ENCODE results near the gene ZSWIM4. TPM values are rescaled to one million over a fixed set of nuclear protein-coding genes. Genes with fewer than 3 reads are reported as not detected.

The ZSWIM4 gene
- total and polyA plus RNA-seq, 2 experiments from 2014 or later = 5.4 to 42.3 TPM

GRCh38 chr19:13881251-13881691 lies 86.0 kb downstream of the ZSWIM4 start:
- no peaks in the 10 kb centered on the region for H3K9me2 ChIP-seq (ENCODE audit: insufficient read depth)
- H3K27ac ChIP-seq (ENCODE audit: low read depth) = peak overlapping the region; percentile 87; the same call in 1 of the 2 replicates
- Mint-ChIP-seq H3K27ac (peak overlapping the region; percentile 78), H3K4me3 (peak overlapping the region; percentile 17; the same call in 2 of the 3 replicates), H3K27me3 (ENCODE audit: insufficient read depth, low read depth, poor library complexity) (peaks cover 6% of the 10 kb centered on the region), H3K4me1 (peaks cover 26% of the 10 kb centered on the region), H3K9me3 (no peaks in the 10 kb centered on the region), H3K36me3 (ENCODE audit: low read depth) (no peaks in the 10 kb centered on the region)
- H2AFZ ChIP-seq = peak overlapping the region; percentile 52; the same call in 1 of the 2 replicates
- H3F3A ChIP-seq (replicated peaks; ENCODE audit: low read depth) = peaks cover 8% of the 10 kb centered on the region
- ATAC-seq = peak; percentile 62
- peaks cover 19% of the 10 kb centered on the region for H3K4me1 ChIP-seq (ENCODE audit: insufficient read depth)
- no peaks in the 10 kb centered on the region for H4K20me1 ChIP-seq (replicated peaks; ENCODE audit: insufficient read depth)
- peak overlapping the region; percentile 50; the same call in 1 of the 2 replicates for H3K4me3 ChIP-seq
- H3K4me2 ChIP-seq = peak overlapping the region; percentile 80
- peaks cover 15% of the 10 kb centered on the region for H3K27me3 ChIP-seq (ENCODE audit: insufficient read depth)
- TF ChIP-seq CTCF (conservative IDR thresholded peaks at IDR 0.05; ENCODE audit: low read depth in 2 of 2) (0 out of 4 replicates have a peak, but pooled peaks of 1 of the 2 experiments have one; percentile 13), ZNF114 (CRISPR knock-in tag; IDR thresholded peaks at IDR 0.05) (no peak)
- H3K79me2 ChIP-seq (replicated peaks; ENCODE audit: insufficient read depth) = no peaks in the 10 kb centered on the region
- H3K36me3 ChIP-seq (ENCODE audit: insufficient read depth) = no peaks in the 10 kb centered on the region
- DNase-seq (ENCODE audit: low spot score) = peak; percentile 80

MicroRNAs encoded within 50 kb of the gene (microRNA counts, 767-probe panel; counts per million panel counts)
- microRNA hsa-miR-181c-5p = not detected
- microRNA hsa-miR-23a-3p = 5,939 counts per million, percentile 27 among the panel's probes with 10 or more counts
- microRNA hsa-miR-24-3p = not detected
- not detected for microRNA hsa-miR-27a-3p

Small RNAs within 50 kb of the gene (microRNA-seq; reads per million reads assigned to microRNA genes)
- gene MIR181C (30.1 reads per million, percentile 48 among the genes with 10 or more reads in this experiment), gene MIR181D (39.9 reads per million, percentile 52 among the genes with 10 or more reads in this experiment)

Small RNAs within 50 kb of the gene (small RNA-seq; reads per million reads assigned to genes)
- 3.2 reads per million, percentile 89 among the genes with 10 or more reads in this experiment for gene MIR181C (ENCODE audit: low replicate concordance)
- gene MIR181D (ENCODE audit: low replicate concordance) = 2.4 reads per million, percentile 84 among the genes with 10 or more reads in this experiment
- not detected for gene RN7SL619P (ENCODE audit: low replicate concordance)

Other genes with a start within 250 kb of the ZSWIM4 start
- gene MRI1, start 30.9 kb upstream of the ZSWIM4 start, total RNA-seq (2014; rRNA removed; shearing (Covaris generic)) = 44.5 and 46.5 TPM in 2 replicates
- 12.3 and 13.5 TPM in 2 replicates for gene MRI1, start 30.9 kb upstream of the ZSWIM4 start, polyA plus RNA-seq (2016; fragmentation: Nextera tagmentation; extraction: Ambion mirVana)
- 104 and 118 TPM in 2 replicates for gene C19orf53, start 21.0 kb upstream of the ZSWIM4 start, total RNA-seq (2014; rRNA removed; shearing (Covaris generic))
- 401 and 463 TPM in 2 replicates for gene C19orf53, start 21.0 kb upstream of the ZSWIM4 start, polyA plus RNA-seq (2016; fragmentation: Nextera tagmentation; extraction: Ambion mirVana)
- not detected in 2 replicates for gene NANOS3, start 81.7 kb downstream of the ZSWIM4 start, total RNA-seq (2014; rRNA removed; shearing (Covaris generic))
- gene NANOS3, start 81.7 kb downstream of the ZSWIM4 start, polyA plus RNA-seq (2016; fragmentation: Nextera tagmentation; extraction: Ambion mirVana) = not detected in 2 replicates
- 3.7 and 4.0 TPM in 2 replicates for gene BRME1, start 110.7 kb downstream of the ZSWIM4 start, total RNA-seq (2014; rRNA removed; shearing (Covaris generic))
- gene BRME1, start 110.7 kb downstream of the ZSWIM4 start, polyA plus RNA-seq (2016; fragmentation: Nextera tagmentation; extraction: Ambion mirVana) = 3.9 and 4.7 TPM in 2 replicates
- 27.3 and 39.7 TPM in 2 replicates for gene CC2D1A, start 110.8 kb downstream of the ZSWIM4 start, total RNA-seq (2014; rRNA removed; shearing (Covaris generic))
- gene CC2D1A, start 110.8 kb downstream of the ZSWIM4 start, polyA plus RNA-seq (2016; fragmentation: Nextera tagmentation; extraction: Ambion mirVana) = 21.7 and 23.1 TPM in 2 replicates
- 0.24 TPM in 1 of 2 replicates, not detected in the other for gene PODNL1, start 143.0 kb downstream of the ZSWIM4 start, total RNA-seq (2014; rRNA removed; shearing (Covaris generic))
- gene PODNL1, start 143.0 kb downstream of the ZSWIM4 start, polyA plus RNA-seq (2016; fragmentation: Nextera tagmentation; extraction: Ambion mirVana) = 1.3 TPM in 1 of 2 replicates, not detected in the other
- 74.8 and 81.3 TPM in 2 replicates for gene DCAF15, start 157.1 kb downstream of the ZSWIM4 start, total RNA-seq (2014; rRNA removed; shearing (Covaris generic))
- gene DCAF15, start 157.1 kb downstream of the ZSWIM4 start, polyA plus RNA-seq (2016; fragmentation: Nextera tagmentation; extraction: Ambion mirVana) = 39.5 and 41.6 TPM in 2 replicates
- gene RFX1, start 210.9 kb downstream of the ZSWIM4 start, total RNA-seq (2014; rRNA removed; shearing (Covaris generic)) = 10.1 and 11.8 TPM in 2 replicates
- gene RFX1, start 210.9 kb downstream of the ZSWIM4 start, polyA plus RNA-seq (2016; fragmentation: Nextera tagmentation; extraction: Ambion mirVana) = 8.9 and 9.4 TPM in 2 replicates
- not detected in 2 replicates for gene RLN3, start 232.7 kb downstream of the ZSWIM4 start, total RNA-seq (2014; rRNA removed; shearing (Covaris generic))
- not detected in 2 replicates for gene RLN3, start 232.7 kb downstream of the ZSWIM4 start, polyA plus RNA-seq (2016; fragmentation: Nextera tagmentation; extraction: Ambion mirVana)
- 11.4 and 12.8 TPM in 2 replicates for gene IL27RA, start 236.3 kb downstream of the ZSWIM4 start, total RNA-seq (2014; rRNA removed; shearing (Covaris generic))
- 7.7 and 8.3 TPM in 2 replicates for gene IL27RA, start 236.3 kb downstream of the ZSWIM4 start, polyA plus RNA-seq (2016; fragmentation: Nextera tagmentation; extraction: Ambion mirVana)

Measured in GM23338 (cell line).